SU-DHL-6 (cell line): Measurements from ENCODE around the gene RTCA.

Experiments used
- H2AFZ ChIP-seq: fragments of 200-600 bp; sonication (generic); 2 replicates; pipeline ENCODE4 v1.6.1; 2014; ENCODE audit warnings: low read depth, mild to moderate bottlenecking, moderate library complexity, mixed read lengths, antibody characterized with exemption, low read length; ENCODE audit not compliant: severe bottlenecking
- H3F3A ChIP-seq: fragments of 200-600 bp; shearing (Covaris generic); 2 replicates; pipeline ENCODE4 v1.6.0; 2016; ENCODE audit warnings: antibody characterized with exemption, mild to moderate bottlenecking; ENCODE audit not compliant: insufficient read depth
- H3K27ac ChIP-seq: fragments of 200-600 bp; sonication (generic); 2 replicates; pipeline ENCODE4 v1.5.1; 2016; ENCODE audit warnings: low read depth, mild to moderate bottlenecking, low read length, moderate library complexity, mixed read lengths
- H3K27me3 ChIP-seq: fragments of 200-600 bp; sonication (generic), shearing (Covaris generic); 2 replicates; pipeline ENCODE4 v1.6.0; 2014; ENCODE audit warnings: mild to moderate bottlenecking, low read length
- H3K36me3 ChIP-seq: fragments of 200-600 bp; sonication (generic); 2 replicates; pipeline ENCODE4 v1.6.1; 2014; ENCODE audit warnings: mild to moderate bottlenecking, low read length, mixed read lengths
- H3K4me2 ChIP-seq: fragments of 300-600, 200-600 bp; shearing (Covaris generic), sonication (generic); 2 replicates; pipeline ENCODE4 v1.6.0; 2014; ENCODE audit warnings: low read length, low read depth, mild to moderate bottlenecking; ENCODE audit not compliant: poor library complexity, severe bottlenecking
- H3K4me3 ChIP-seq: fragments of 200-600 bp; sonication (generic); 2 replicates; pipeline ENCODE4 v1.5.1; 2014; ENCODE audit warnings: antibody characterized with exemption, low read length, mild to moderate bottlenecking, mixed read lengths; ENCODE audit not compliant: insufficient read depth, poor library complexity, severe bottlenecking
- H3K79me2 ChIP-seq: fragments of 200-600 bp; sonication (generic); 2 replicates; pipeline ENCODE4 v1.6.1; 2014; ENCODE audit warnings: mild to moderate bottlenecking, low read length, moderate library complexity; ENCODE audit not compliant: insufficient read depth
- H3K9ac ChIP-seq: fragments of 200-600 bp; sonication (generic); 2 replicates; pipeline ENCODE4 v1.7.0; 2014; ENCODE audit warnings: mild to moderate bottlenecking, low read length
- H3K9me2 ChIP-seq: fragments of 200-600 bp; sonication (generic); replicated peaks from 2 replicates; pipeline ENCODE4 v1.6.1; 2014; ENCODE audit warnings: low read length; ENCODE audit not compliant: insufficient read depth
- H3K9me3 ChIP-seq: fragments of 200-600 bp; sonication (generic); 2 replicates; pipeline ENCODE4 v1.6.1; 2014; ENCODE audit warnings: low read length, mixed read lengths; ENCODE audit not compliant: insufficient read depth
- H4K20me1 ChIP-seq: fragments of 200-600 bp; sonication (generic); 2 replicates; pipeline ENCODE4 v1.6.1; 2014; ENCODE audit warnings: low read depth, mild to moderate bottlenecking, antibody characterized with exemption, low read length, moderate library complexity, mixed read lengths
- CTCF ChIP-seq: fragments of 200-600 bp; sonication (generic); IDR thresholded peaks from one replicate; pipeline ENCODE4 v1.5.1; 2017; ENCODE audit warnings: antibody characterized with exemption, mild to moderate bottlenecking, low read length, moderate library complexity; ENCODE audit not compliant: insufficient read depth, poor library complexity, severe bottlenecking
- EZH2phosphoT487 ChIP-seq: fragments of 200-600 bp; sonication (generic), shearing (Covaris generic); conservative IDR thresholded peaks from 2 replicates; pipeline ENCODE4 v1.6.1; 2018; ENCODE audit warnings: mild to moderate bottlenecking, antibody characterized with exemption, low read length, moderate library complexity, mixed read lengths

The RTCA gene

GRCh38 chr1:100279358-100279923 is 13.4 kb downstream of the RTCA start:
- Histone ChIP-seq H3K4me3 (no peak overlapping the region), H3K27me3 (no peaks in the 10 kb centered on the region), H3K36me3 (peaks cover 55% of the 10 kb centered on the region), H4K20me1 (no peaks in the 10 kb centered on the region), H3K9me3 (no peaks in the 10 kb centered on the region), H3K9ac (no peak overlapping the region), H3K79me2 (0 out of 2 replicates have a peak, but pooled peaks cover 7% of the 10 kb centered on the region), H2AFZ (no peak overlapping the region), H3K4me2 (no peak overlapping the region), H3K9me2 (no peaks in the 10 kb centered on the region), H3F3A (peaks cover 3% of the 10 kb centered on the region; the same call in 1 of the 2 replicates), H3K27ac (no peak overlapping the region)
- no peak for TF ChIP-seq EZH2phosphoT487
- TF ChIP-seq CTCF = no peak

DNA sequence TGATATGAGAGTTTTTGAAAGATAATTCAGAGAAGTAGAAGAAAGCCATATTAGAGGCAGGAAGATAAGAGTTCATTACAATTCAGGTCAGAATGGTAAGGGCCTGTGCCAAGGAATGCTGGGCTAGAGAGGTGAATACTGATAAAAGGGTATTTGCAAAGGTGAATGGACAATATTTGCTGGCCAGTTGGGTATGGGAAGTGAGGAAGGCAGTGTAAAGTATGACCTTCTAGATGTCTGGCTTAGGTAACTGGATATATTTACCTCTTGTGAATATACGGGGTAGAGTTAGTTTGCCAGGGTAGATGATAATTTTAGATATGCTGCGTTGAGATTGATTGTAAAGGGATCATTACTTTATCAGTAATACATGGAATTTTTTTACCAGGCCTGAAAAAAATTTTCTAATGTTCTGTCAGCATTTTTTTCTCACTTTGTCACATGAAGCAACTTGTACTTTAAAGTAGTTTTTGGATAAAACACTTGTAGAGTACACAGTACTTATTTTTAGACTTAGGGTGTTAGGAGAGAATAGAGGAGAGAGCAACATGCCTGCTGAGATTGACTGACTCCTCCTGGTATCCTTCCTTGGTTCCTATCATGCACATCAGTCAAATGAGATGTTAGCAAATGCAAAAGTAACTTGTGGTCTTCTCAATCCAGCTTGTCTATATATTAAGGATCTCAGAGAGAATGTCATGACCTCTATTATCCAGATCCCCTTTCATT is 14.1 kb downstream of the RTCA start:
- Histone ChIP-seq H4K20me1 (no peaks in the 10 kb centered on the region), H3K27ac (no peak overlapping the region), H3K4me2 (no peak overlapping the region), H3K9me2 (no peaks in the 10 kb centered on the region), H2AFZ (no peak overlapping the region), H3K9ac (no peak overlapping the region), H3F3A (no peaks in the 10 kb centered on the region; the same call in 1 of the 2 replicates), H3K79me2 (0 out of 2 replicates have a peak, but pooled peaks cover 7% of the 10 kb centered on the region), H3K36me3 (peaks cover 52% of the 10 kb centered on the region), H3K4me3 (no peak overlapping the region), H3K9me3 (no peaks in the 10 kb centered on the region), H3K27me3 (no peaks in the 10 kb centered on the region)
- TF ChIP-seq CTCF = no peak
- no peak for TF ChIP-seq EZH2phosphoT487

GRCh38 chr1:100284591-100284990 is 18.6 kb downstream of the RTCA start:
- H3K4me3 ChIP-seq = no peak overlapping the region
- H4K20me1 ChIP-seq = no peaks in the 10 kb centered on the region
- H3F3A ChIP-seq = no peaks in the 10 kb centered on the region; the same call in 1 of the 2 replicates
- no peak overlapping the region for H3K9ac ChIP-seq
- H3K9me3 ChIP-seq = no peaks in the 10 kb centered on the region
- H3K4me2 ChIP-seq = no peak overlapping the region
- H3K79me2 ChIP-seq = 0 out of 2 replicates have a peak, but pooled peaks cover 7% of the 10 kb centered on the region
- no peak overlapping the region for H2AFZ ChIP-seq
- H3K36me3 ChIP-seq = peaks cover 40% of the 10 kb centered on the region
- no peaks in the 10 kb centered on the region for H3K9me2 ChIP-seq
- TF ChIP-seq EZH2phosphoT487 (no peak), CTCF (no peak)
- no peaks in the 10 kb centered on the region for H3K27me3 ChIP-seq
- no peak overlapping the region for H3K27ac ChIP-seq
